AG09319 (cell line): Measurements from ENCODE around the gene F8.

ENCODE experiments used
- DNase-seq: peaks from one replicate; pipeline ENCODE4 v3.0.0-alpha.2; 2010; ENCODE audit warnings: low read depth; ENCODE audit errors: extremely low read depth
- CTCF ChIP-seq: IDR thresholded peaks from 2 replicates; pipeline ENCODE4 v1.5.1; 2011; ENCODE audit warnings: low read depth, mild to moderate bottlenecking, inconsistent platforms, low read length, moderate library complexity

The F8 gene

GRCh38 chrX:155052738-155053498 is 30.4 kb upstream of the F8 start:
- no peak for DNase-seq
- TF ChIP-seq CTCF, result no peak

- DNase-seq, result no peak
Measured at GRCh38 chrX:155048977-155049619, 26.6 kb upstream of the F8 start.

GRCh38 chrX:155046811-155047528 is 24.4 kb upstream of the F8 start:
- no peak for DNase-seq
- TF ChIP-seq CTCF, result no peak

More at GRCh38 chrX:155048977-155049619, 26.6 kb upstream of the F8 start:
- TF ChIP-seq CTCF, result peak; percentile 48

- no peak for DNase-seq
- TF ChIP-seq CTCF, result no peak
Measured at GRCh38 chrX:155046129-155046810, 23.7 kb upstream of the F8 start.

GRCh38 chrX:155035688-155036087 is 13.2 kb upstream of the F8 start:
- no peak for TF ChIP-seq CTCF
- no peak for DNase-seq

- no peak for DNase-seq
- no peak for TF ChIP-seq CTCF
Measured at GRCh38 chrX:155031657-155032056, 9.1 kb upstream of the F8 start.
